Parathyroid adenoma (tissue), 2 donors: ENCODE measurements around the gene TOM1L2.

Experiments
- H2AFZ ChIP-seq: fragments of 300-600 bp; sonication (generic); one replicate; pipeline ENCODE4 v1.7.0; 2017; ENCODE audit warnings: antibody characterized with exemption, mild to moderate bottlenecking
- H3K27ac ChIP-seq: fragments of 300-600 bp; sonication (generic); one replicate; pipeline ENCODE4 v1.7.0; 2017
- H3K27me3 ChIP-seq: fragments of 300-600 bp; sonication (generic); one replicate; pipeline ENCODE4 v1.7.0; 2017; ENCODE audit warnings: low read length; ENCODE audit not compliant: control insufficient read depth, insufficient read depth
- H3K36me3 ChIP-seq: fragments of 300-600 bp; sonication (generic); one replicate; pipeline ENCODE4 v1.7.0; 2017; ENCODE audit warnings: low read length; ENCODE audit not compliant: control insufficient read depth, insufficient read depth
- H3K4me1 ChIP-seq: fragments of 300-600 bp; sonication (generic); one replicate; pipeline ENCODE4 v1.7.0; 2017; ENCODE audit warnings: control low read depth
- H3K4me2 ChIP-seq: fragments of 300-600 bp; sonication (generic); one replicate; pipeline ENCODE4 v1.7.0; 2017; ENCODE audit warnings: low read length
- H3K4me3 ChIP-seq: fragments of 300-600 bp; sonication (generic); one replicate; pipeline ENCODE4 v1.7.0; 2017; ENCODE audit warnings: low read depth, low read length
- H3K79me2 ChIP-seq: fragments of 300-600 bp; sonication (generic); one replicate; pipeline ENCODE4 v1.7.0; 2017; ENCODE audit warnings: control low read depth
- H3K9ac ChIP-seq: fragments of 300-600 bp; sonication (generic); one replicate; pipeline ENCODE4 v1.7.0; 2017; ENCODE audit warnings: mild to moderate bottlenecking
- H3K9me3 ChIP-seq: fragments of 300-600 bp; sonication (generic); one replicate; pipeline ENCODE4 v1.7.0; 2017; ENCODE audit warnings: low read length; ENCODE audit not compliant: control insufficient read depth
- TF ChIP-seq, protein P1 (sequence below): fragments of 300-600 bp; sonication (generic); IDR thresholded peaks from one replicate; pipeline ENCODE4 v1.7.0; 2017; ENCODE audit warnings: antibody characterized with exemption, mild to moderate bottlenecking
- donor health status: primary hyperparathyroidism.

Gene TOM1L2

DNA sequence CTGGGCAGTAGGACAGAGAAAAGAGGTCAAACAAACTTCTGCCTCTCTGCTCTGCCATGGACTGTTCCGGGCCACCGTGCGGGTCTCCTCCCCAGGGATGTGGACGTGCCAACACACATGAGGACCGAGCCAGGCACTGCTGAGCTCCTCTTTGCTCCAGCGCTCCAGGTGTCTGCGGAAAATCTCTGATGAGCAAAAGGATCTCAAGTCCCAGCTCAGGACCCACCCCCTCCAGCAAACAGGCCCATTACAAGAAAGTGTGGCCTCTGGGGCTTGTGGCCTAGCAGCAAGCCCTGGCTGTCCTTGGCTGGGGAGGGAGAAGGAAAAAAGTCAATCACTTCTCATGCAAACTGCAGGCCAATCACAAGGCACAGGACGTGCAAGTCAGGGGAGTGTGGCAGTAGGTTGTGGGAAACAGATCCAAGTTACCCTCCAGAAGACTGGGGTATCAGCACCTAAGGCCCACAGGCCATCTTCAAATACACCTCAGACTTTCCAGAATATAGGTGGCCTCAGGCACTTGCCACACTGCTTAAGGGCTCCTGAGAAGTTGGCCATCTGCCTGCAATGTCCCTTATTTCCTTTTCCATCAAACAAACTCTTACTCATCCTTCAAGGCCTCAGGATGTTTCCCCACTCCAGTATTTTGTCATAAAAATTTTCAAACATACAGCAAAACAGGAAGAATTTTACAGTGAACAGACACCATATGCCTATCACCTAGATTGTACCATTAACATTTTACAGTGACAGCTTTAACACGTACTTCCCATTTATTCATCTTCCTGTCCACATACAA, 99.5 kb downstream of the TOM1L2 start:
- H3K4me2 ChIP-seq: no peak overlapping the region
- H2AFZ ChIP-seq: no peak overlapping the region
- H3K36me3 ChIP-seq: no peaks in the 10 kb centered on the region
- H3K9me3 ChIP-seq: no peaks in the 10 kb centered on the region
- H3K27me3 ChIP-seq: no peaks in the 10 kb centered on the region
- H3K4me3 ChIP-seq: no peak overlapping the region
- TF ChIP-seq, protein P1, sequence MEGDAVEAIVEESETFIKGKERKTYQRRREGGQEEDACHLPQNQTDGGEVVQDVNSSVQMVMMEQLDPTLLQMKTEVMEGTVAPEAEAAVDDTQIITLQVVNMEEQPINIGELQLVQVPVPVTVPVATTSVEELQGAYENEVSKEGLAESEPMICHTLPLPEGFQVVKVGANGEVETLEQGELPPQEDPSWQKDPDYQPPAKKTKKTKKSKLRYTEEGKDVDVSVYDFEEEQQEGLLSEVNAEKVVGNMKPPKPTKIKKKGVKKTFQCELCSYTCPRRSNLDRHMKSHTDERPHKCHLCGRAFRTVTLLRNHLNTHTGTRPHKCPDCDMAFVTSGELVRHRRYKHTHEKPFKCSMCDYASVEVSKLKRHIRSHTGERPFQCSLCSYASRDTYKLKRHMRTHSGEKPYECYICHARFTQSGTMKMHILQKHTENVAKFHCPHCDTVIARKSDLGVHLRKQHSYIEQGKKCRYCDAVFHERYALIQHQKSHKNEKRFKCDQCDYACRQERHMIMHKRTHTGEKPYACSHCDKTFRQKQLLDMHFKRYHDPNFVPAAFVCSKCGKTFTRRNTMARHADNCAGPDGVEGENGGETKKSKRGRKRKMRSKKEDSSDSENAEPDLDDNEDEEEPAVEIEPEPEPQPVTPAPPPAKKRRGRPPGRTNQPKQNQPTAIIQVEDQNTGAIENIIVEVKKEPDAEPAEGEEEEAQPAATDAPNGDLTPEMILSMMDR: no peak
- peaks cover 22% of the 10 kb centered on the region for H3K4me1 ChIP-seq
- peaks cover 7% of the 10 kb centered on the region for H3K79me2 ChIP-seq
- no peak overlapping the region for H3K27ac ChIP-seq
- H3K9ac ChIP-seq: no peak overlapping the region

DNA sequence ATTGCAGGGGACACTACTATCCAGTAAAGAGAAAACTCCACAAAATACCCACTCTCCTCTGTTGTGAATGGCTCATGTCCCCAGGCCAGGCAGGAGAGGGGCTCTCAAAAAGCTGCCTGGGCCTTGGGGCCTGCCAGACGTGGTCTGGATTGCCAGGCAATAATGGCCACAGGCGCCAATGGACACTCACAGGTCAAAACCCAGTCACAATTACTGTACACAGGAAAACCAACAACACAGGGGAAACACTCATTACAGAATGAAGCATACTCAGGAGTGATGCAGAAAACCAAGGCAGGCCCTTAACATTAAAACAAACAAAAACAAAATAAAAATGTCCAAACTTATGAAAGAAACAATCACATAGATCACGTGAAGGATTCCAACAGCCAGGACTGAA, 100.3 kb downstream of the TOM1L2 start:
- TF ChIP-seq, protein P1: no peak
- Histone ChIP-seq H3K4me1 (peaks cover 14% of the 10 kb centered on the region), H3K79me2 (peaks cover 7% of the 10 kb centered on the region), H3K4me2 (no peak overlapping the region), H3K27ac (no peak overlapping the region), H2AFZ (no peak overlapping the region), H3K9ac (no peak overlapping the region), H3K4me3 (no peak overlapping the region), H3K9me3 (no peaks in the 10 kb centered on the region), H3K36me3 (no peaks in the 10 kb centered on the region), H3K27me3 (no peaks in the 10 kb centered on the region)

DNA sequence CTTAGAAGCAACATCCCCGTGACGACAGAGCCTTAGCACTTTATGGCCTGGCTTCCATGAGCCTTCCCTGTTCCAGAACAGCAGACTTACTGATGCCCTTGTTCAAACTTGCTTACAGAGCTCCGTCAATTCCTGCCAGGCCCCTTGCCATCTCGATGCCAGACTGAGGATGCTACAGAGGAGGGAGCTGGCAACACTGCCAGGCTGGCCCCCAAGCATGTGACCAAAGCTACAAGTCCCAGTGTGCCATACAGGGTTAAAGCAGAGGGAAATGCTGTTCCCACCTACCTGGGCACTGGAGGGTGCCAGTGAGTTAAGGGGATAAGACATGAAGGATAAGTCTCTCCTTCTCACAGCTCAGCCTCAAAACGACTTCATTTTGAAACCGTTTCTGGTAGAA, 102.0 kb downstream of the TOM1L2 start:
- Histone ChIP-seq H3K27ac (no peak overlapping the region), H3K27me3 (no peaks in the 10 kb centered on the region), H2AFZ (no peak overlapping the region), H3K79me2 (peaks cover 10% of the 10 kb centered on the region), H3K4me3 (no peak overlapping the region), H3K36me3 (no peaks in the 10 kb centered on the region), H3K9me3 (no peaks in the 10 kb centered on the region), H3K4me1 (no peaks in the 10 kb centered on the region), H3K4me2 (no peak overlapping the region), H3K9ac (no peak overlapping the region)
- TF ChIP-seq, protein P1: no peak

DNA sequence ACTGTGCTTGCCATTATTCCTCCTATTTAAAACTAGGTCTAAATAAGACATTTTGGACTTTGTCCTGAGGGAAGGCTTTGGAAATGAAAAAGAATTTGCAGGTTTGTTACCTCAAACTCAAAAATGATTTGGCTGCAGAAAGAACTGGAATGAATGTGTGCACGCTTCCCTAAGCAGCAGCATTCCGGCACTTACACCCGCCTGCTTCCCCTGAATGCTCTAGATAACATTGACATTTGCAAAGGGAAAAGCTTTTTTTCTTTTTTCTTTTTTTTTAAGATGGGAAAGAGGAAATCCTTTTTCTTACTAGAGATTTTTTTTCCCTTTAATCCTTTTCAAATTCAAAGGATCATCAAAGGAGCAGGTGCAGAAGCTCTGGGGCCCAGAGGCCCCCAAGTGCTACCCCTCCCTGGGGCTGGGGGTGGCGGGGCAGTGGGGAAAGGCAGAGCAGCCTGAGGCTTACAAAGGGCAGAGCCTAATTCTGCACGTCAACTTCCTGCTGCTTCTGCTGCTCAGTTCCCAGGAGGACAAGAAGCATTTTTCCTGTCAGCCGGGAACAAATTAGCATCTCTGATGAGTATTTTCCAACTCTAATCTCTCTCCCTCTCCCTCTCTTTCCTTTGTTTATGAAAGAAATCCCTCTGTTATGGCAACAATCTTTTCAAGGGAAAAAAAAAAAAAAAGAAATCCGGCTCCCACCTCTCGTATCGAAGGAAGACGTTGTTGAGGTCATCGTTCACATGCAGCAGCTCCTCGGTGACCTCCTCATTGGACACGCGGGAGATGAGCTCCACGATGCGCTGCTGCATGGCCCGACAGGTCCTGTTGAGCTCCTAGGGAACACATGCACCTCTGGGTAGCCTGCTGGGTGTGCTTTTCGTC, 103.3 kb downstream of the TOM1L2 start:
- no peak overlapping the region for H3K4me2 ChIP-seq
- H3K9me3 ChIP-seq: no peaks in the 10 kb centered on the region
- H3K79me2 ChIP-seq: peaks cover 10% of the 10 kb centered on the region
- no peak overlapping the region for H3K4me3 ChIP-seq
- no peaks in the 10 kb centered on the region for H3K36me3 ChIP-seq
- peak overlapping the region; percentile 20 for H3K27ac ChIP-seq
- H3K27me3 ChIP-seq: no peaks in the 10 kb centered on the region
- TF ChIP-seq, protein P1: no peak
- H3K4me1 ChIP-seq: no peaks in the 10 kb centered on the region
- H3K9ac ChIP-seq: no peak overlapping the region
- no peak overlapping the region for H2AFZ ChIP-seq
